ENCODE measurements around the gene PLD1.

DNA sequence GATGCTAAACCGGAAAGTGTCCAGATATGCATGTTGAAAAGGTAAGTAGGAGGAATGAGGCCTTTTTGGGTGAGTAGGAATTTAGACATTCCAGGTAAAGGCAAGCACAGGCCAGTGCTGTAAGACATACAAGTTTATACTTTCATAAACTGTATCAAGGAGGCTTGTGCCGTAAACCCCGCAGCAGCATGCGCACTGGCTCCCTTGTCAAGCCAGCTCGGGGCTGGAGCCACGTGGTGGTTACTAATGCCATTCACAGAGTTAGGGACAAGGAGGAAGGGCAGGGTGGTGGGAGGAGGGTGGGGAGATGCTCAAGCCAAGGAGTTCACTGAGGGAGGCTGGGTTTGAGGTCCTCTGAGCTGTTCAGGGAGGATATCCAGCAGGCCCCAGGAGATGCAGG, 35.8 kb downstream of the PLD1 start:
- TF ChIP-seq, protein P1, sequence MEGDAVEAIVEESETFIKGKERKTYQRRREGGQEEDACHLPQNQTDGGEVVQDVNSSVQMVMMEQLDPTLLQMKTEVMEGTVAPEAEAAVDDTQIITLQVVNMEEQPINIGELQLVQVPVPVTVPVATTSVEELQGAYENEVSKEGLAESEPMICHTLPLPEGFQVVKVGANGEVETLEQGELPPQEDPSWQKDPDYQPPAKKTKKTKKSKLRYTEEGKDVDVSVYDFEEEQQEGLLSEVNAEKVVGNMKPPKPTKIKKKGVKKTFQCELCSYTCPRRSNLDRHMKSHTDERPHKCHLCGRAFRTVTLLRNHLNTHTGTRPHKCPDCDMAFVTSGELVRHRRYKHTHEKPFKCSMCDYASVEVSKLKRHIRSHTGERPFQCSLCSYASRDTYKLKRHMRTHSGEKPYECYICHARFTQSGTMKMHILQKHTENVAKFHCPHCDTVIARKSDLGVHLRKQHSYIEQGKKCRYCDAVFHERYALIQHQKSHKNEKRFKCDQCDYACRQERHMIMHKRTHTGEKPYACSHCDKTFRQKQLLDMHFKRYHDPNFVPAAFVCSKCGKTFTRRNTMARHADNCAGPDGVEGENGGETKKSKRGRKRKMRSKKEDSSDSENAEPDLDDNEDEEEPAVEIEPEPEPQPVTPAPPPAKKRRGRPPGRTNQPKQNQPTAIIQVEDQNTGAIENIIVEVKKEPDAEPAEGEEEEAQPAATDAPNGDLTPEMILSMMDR (IDR thresholded peaks at IDR 0.05) = no peak
- no peak for TF ChIP-seq EZH2 (IDR thresholded peaks at IDR 0.05)
- no peak for TF ChIP-seq EZH2phosphoT487 (IDR thresholded peaks at IDR 0.05)
